Fibroblast of skin of right quadriceps (primary cell): ENCODE measurements around the gene SCAMP1.

Experiments used
- DNase-seq: peaks from one replicate; pipeline ENCODE4 v3.0.0-alpha.2; 2013

Gene SCAMP1

DNA sequence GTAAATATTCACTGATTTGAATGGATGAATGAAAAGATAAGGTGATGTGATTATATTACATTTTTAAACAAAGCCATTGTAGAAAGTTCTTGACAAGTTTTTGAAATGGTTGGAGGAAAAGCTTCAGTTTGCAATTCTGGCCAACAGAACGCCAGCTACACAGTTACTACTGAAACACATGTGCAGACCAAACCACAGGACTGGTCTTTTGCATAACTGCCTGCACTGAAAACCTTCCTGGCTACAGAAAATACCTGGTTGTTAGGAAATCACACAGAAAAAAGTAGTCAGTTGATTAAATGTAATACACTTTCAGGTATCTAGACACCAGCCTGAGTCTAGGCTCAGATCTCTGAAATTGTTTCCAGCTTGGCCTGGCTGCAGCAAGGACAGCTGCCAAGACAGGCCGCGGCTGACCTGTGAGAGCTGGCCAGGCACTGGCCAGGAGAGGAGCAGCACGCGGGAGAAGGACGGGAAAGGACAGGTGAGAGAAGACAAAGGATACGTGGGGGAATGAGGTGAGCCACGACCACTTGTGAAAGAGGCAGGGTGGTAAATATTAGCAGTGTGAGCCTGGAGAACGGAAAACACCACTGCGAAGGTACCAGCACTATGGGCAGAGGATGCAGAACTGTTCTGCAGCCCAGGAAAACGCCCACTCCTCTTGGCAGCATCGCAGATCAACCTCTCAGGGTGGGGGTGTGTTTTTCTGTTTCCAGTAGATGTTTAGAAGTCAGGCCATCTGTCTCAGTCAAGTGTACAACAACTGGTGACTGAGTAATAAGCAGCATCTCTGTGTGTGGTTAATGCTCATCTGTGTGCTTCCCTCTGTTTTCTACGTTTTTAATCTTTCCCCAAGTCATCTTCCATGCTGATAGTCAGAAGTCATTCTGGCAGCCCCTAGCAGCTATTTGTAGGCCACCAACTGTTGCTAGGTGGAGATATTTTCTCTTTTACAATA lies 137.4 kb downstream of the SCAMP1 start:
- DNase-seq: no peak

GRCh38 chr5:78499485-78499884 lies 139.1 kb downstream of the SCAMP1 start:
- no peak for DNase-seq

GRCh38 chr5:78500028-78500427 lies 139.6 kb downstream of the SCAMP1 start:
- DNase-seq: no peak

GRCh38 chr5:78500871-78501270 lies 140.5 kb downstream of the SCAMP1 start:
- no peak for DNase-seq

DNA sequence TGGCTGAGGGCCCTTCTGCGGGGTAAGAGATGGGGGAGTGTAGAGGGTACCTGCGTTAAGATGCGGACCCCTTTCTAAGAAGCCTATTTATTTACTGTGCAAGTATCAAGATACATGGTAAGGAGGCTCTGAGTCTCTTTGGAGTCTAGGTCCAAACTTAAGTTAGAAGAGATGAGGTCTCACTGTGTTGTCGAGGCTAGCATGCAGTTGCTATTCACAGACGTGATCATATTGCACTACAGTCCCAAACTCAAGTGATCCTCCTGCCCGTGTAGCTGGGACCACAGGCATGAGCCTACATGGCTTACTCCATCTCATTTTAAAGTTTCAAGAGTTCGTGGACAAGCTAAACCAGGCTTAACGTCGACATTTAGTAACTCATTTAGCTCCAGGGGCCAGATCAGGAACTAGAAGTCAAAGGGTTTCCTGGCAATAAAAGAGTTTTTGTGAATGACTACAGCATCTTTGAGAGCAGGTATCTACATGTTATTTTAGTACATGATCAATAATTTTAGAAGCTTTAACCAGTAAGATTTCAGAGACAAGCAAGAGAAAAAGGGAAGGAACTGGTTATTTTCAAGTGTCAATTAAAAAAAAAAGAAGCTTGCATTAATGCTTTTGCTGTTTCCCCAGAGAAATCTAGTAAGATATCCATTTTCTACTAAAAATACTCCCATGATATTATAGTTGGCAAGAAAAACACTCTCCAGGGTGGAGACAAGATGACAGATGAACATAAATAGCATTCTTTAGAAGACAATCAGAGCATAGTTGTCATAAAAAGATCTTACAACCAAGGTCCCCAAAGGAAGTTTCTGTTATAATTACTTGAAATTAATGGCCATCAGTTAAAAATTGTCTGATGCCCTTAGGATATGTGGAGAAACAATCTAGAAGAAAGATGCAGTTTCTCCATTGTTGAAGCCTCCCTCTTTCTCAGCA lies 141.3 kb downstream of the SCAMP1 start:
- peak; percentile 62 for DNase-seq

DNA sequence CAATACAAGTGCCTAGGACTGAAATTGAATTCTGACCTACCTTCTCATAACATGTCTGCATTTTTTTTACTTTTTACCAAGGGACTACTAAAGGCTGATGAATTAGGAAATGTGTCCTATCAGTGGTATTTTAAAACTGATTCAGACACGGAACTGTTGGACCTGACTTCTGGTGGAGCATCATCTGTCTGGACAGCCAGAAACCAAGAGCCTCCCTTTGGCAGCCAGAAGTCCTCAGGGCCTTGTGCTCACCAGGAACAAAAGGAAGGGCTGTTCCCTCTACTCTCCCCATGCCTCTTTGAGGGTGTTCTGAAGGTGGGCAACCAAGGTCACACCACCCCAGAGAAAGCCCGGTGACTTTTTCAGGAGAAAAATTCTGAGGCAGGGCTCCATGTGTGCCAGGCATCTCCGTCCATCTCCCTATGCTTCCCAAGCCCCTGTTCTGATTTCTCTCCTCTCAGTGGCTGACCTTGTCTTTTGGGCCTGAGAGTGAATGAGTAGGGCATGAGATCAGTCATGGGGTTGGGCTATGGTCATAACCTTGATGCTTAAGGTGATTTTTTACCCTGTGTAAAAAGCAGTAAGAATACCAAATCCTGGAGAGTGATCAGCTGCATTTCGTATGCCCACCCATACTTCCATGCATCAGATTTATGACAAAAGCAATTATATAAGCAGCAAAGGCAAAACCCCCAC lies 143.7 kb downstream of the SCAMP1 start:
- no peak for DNase-seq

DNA sequence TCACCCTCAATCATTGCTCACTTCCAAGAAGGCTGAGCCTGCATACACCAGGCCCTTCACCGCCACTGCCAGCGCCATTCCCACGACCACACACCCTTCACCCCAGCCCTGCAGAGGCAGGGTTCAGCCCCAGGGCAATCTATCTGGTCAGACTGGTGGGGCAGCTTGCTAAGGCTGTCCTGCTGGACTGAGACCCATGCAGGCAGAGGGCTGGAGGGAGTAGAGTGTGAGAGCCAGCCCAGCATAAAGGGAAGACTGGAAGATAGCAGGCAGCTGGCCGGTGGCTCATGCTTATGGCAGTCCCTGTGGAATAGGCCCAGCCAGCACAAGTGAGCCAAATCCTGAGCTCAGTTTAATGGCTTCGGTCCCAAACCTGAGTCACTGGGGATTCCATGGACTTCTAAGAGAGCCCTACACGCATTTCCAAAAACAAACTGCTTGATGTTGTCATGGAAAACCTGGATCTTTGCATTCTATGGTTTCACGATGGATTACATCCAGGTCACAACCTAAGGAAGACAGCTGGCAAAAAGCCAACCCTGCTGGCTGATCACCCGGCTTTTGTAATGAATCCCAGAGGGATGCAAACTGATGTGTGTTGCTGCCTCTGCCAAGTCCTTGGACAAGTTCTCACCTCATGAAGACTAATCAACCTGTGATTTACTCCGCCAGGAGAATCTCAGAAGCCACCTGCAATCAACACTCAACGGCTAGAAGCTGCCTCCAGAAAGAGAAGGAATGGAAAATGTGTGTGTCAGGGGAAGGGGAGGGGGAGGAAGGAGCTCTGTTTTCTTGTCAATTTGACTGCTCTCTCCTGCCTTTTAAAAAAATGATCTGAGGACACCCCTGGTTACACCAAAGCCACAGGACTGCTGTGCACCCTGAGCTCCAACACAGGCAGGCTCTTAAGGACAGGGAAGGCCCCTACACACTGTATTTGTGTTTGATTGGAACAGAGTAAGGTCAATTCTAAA lies 144.6 kb downstream of the SCAMP1 start:
- peak; percentile 99 for DNase-seq

DNA sequence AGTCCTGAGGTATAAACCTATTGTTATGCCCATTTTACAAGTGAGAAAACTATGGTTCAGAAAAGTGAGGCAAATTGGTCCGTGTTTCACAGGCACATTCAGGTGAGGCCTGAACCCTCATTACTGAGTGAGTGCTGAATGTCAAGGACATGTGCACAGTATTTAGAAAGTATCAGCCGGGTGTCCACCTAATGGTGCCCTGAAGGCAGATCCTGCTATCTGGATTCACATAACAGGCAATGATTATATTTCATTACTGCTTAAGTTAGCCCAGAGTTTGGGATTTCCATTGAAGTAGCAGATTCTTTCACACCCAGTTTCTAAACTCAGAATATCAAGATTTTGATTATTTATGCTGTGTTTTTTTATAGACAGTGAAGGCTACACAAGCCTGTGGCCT lies 145.4 kb downstream of the SCAMP1 start:
- no peak for DNase-seq

- peak; percentile 46 for DNase-seq
Measured at GRCh38 chr5:78506261-78507024, 146.0 kb downstream of the SCAMP1 start.

GRCh38 chr5:78507531-78507930 lies 147.1 kb downstream of the SCAMP1 start:
- no peak for DNase-seq

DNA sequence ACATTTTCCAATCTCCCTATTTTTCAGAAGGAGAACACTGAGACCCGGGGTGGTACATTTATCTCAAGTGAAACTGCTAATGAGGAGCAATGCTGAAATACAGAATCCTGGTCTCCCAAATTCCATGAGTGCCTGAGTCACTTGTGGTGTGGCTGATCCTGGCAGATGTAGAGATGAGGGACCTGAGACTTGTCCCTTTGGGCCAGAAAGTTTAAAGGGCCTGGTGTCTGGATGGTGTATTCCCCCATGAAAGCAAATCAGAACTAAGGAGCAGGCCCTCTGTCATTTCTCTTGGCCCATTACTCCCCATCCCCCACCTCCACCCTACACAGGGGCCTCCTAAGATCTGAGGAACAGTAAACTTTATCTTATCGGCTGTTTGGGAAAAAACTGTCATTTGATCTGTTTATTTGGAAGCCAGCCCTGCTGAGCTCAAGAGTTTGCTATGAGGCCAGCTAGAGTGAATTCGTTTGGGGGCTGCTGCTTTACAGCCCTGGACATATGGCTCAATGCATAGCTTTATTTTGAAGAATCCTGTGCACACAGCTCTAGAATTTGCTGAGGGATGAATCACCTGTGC lies 147.9 kb downstream of the SCAMP1 start:
- DNase-seq: peak; percentile 65

GRCh38 chr5:78509145-78509865 lies 148.9 kb downstream of the SCAMP1 start:
- no peak for DNase-seq

DNA sequence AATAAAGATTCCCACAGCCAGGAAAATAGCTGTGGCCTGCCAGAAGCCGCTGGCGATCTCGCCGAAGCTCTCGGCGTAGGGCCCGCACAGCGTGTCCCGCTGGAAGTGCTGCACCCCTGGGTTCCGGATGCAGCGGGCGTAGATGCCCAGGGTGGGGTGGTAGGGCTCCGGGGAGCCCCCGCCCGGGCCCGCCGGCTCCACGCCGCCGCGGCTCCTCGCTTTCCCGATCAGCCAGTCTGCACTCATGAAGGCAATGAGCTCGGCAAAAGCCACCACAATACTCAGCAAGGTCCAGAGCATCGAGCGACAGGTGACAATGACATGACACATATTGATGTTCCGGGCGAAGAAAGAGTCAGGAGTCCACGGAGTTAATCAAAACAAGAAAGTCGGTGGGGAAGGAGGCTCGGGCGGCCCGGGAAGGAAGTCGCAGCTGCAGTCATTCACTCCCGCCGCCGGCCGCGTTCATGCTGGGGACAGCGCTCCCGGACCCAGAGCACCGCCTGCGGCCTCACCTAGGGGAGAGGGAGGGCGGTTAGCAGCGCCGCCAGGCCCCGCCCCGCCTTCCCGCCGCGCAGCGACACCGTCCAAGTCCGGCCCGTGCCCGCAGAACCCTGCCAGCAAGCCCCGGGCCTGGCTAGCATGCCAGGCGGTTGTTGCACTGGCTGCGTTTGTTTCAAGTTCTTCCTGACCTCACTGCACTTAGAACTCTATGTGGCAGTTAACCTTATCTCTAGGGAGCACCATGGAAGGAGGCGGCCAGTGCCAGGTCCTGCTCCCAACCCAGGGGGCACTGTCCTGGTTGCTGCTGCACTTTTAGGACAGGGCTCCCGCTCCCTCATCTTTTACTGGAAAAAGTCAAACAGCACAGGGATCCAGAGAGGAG lies 149.7 kb downstream of the SCAMP1 start:
- DNase-seq: no peak

DNA sequence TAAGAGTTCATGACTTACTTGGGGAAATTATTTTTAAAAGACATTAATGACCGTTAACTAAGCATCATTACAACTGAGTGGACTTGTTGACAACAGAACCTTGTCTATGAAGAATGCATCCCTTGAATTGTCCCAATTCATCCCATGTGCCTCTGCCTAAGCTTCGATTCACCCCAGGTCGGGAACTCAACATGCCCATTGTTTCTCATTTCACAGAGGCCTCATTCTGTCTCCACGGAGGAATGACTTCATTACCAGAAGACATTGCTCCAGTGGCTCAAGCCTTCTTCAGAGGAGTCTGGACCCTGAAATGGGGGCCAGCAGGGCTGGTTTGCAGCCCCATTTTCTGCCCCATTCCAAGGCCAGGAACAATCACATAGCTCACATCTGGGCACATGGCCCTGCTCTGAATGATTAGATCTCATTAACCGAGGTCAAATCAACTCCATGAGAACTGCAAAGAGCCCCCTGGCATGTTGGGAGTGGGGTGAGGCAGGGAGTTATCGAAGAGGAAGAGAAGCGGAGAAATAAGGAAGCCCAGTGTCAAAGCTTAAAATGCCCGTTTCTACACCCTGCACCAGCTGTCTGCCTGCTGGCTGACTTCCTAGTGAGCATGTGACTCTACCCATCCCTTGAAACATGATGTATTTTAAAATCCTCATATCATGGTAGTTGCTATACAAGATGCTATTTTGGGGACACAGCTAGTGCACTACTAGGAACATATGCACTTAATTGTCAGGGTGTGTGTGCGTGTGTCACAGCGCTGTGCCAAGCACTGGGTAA lies 150.9 kb downstream of the SCAMP1 start:
- no peak for DNase-seq

DNA sequence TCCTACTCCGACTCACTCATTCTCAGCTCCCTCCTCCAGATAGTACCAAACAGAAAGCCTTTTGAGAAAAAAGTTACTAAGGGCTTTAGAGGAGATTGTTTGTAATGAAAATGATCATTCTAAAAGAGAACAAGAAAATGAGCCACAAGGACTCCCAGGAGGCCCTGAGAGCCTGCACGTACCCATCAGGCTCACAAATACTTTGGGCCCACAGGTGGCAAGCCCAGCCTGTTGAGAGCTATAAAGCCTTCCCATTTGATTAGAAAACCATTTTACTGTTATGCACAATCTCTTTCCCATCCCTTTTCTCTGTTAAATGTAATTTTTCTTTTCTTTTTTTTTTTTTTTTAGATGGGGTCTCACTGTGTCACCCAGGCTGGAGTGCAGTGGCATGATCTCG lies 152.0 kb downstream of the SCAMP1 start:
- DNase-seq: no peak

GRCh38 chr5:78513441-78513840 lies 153.0 kb downstream of the SCAMP1 start:
- DNase-seq: no peak

DNA sequence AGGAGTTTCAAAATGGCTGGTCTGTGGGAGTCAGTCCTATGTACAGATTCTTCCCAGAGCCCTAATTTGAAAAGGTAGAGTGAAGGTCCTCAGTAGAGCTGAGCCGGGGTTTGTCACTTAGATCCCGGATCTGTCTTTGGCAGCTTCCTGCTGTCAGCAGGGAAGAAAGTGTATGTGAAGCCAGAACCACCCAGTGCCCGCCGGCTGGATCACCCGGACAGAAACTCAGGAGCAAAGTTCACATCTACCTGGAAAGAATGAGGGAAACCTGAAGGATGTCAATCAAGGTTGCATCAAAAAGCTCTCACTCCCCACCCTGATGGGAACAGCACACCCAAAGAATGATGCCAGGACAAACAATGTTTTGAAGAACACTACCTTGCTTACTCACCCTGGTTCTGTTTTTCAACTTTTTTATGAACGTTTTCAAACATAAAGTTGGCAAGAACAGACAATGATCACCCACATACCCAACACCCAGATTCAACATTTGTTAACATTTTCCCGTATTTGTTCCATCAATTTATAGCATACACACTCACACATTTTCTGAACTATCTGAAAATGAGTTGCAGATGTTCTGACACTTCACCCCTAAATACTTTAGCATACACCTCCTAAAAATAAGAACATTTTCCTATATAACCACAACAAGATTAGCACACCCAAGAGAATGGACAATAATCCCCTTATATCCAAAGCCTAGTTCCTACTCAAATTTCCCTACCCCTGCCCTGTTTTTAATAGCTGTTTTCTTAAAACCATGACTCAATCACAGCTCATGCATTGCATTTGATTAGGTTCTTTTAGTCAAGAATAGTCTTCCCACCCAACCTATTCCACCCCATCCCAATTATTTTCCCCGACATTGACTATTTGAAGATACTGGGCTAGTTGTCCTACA lies 154.3 kb downstream of the SCAMP1 start:
- DNase-seq: peak; percentile 67
